GM18520 (cell line): ENCODE data around the gene SOCS6.
"Not testable (repeated sequence)": the region's sequence is repeated elsewhere in the genome, so short reads cannot be mapped to it uniquely, and the experiment has no call there.

Experiments used
- ATAC-seq: cut with Tn5 transposase; IDR thresholded peaks from one replicate; pipeline ENCODE4 v1.9.1; 2021; ENCODE audit not compliant: unreplicated experiment

SOCS6 gene

DNA sequence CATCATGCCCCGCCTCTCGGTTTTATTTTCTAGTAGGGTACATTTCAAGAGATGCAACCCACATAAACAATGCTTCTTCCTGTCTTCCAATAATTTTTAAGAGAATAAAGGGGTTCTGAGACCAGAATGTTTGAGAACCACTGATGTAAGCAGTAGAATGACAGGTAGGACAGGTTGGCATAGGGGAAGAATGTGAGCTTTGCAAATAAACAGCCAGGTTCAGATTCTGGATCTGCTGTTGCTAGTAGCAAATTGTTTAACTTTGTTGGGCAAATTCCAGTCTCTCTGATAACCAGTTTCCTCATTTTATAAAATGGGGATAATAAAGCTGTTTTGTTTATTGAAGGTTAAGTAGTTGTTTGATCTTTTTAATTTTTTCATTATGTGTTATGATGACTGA lies 32.8 kb downstream of the SOCS6 start:
- ATAC-seq = no peak

DNA sequence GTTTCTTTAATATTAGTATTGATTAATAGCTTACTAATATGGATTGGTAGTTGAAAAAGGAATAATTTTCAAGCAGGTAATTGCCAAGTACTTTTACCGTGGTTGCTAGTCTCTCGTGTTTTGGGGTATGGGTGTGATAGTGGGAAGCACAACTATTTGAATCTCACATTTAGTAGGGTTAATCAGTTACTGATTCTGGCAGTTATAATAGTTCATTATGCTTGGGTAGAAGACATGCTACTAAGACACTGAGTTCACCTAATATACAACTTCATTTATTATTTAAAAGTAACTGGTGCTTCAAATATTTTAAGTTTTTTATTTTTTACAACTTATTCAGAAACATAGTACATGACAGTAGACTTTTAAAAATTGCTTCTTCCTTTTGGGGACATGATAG lies 33.5 kb downstream of the SOCS6 start:
- no peak for ATAC-seq

GRCh38 chr18:70322928-70323327 lies 34.1 kb downstream of the SOCS6 start:
- ATAC-seq = no peak

DNA sequence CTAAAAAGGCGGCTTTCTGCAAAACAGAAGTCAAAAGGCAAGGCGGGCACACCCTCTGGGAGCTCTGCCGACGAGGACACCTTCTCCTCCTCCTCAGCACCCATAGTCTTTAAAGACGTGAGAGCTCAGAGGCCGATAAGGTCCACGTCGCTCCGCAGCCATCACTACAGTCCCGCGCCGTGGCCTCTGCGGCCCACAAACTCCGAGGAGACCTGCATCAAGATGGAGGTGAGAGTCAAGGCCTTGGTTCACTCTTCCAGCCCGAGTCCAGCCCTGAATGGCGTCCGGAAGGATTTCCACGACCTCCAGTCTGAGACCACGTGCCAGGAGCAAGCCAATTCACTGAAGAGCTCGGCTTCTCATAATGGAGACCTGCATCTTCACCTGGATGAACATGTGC lies 36.1 kb downstream of the SOCS6 start:
- ATAC-seq = no peak

DNA sequence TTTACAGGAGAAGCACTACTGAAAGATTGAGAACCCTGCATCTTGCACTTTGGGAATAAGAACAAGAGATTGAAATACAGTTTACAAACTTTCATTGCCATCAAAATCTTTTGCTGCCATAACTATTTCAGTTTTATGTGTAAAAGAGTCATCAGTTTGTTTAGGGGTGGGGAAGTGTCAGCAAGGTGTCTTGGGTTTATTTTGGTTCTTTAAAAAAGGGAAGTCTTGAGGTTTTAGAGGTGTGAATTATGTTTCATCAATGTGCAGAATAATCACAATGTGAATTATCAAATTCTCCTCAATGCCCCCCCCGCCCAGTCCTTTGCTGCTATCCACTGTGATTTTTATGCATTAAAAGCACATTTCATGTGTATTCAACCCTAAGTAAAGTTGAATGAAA lies 37.4 kb downstream of the SOCS6 start:
- no peak for ATAC-seq

GRCh38 chr18:70328169-70328568 lies 39.3 kb downstream of the SOCS6 start:
- no peak for ATAC-seq

DNA sequence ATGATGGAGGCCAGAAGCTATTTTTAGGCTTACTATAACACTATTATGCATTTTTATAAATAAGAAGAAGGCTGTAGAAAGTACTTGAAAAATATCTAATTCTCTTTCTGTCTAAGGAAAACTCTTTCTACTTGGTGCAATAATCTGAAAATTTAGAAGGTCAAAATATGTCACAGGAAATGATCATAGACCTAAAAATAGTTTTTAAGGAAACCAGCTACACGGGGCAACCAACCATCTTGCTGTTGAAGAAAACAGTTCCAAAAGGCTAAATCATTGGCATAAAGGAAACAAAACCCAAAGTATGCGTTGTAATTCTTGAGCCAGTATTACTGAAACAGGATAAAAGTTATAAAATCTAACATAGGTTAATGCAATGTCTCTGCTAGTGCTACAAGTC lies 40.2 kb downstream of the SOCS6 start:
- no peak for ATAC-seq

DNA sequence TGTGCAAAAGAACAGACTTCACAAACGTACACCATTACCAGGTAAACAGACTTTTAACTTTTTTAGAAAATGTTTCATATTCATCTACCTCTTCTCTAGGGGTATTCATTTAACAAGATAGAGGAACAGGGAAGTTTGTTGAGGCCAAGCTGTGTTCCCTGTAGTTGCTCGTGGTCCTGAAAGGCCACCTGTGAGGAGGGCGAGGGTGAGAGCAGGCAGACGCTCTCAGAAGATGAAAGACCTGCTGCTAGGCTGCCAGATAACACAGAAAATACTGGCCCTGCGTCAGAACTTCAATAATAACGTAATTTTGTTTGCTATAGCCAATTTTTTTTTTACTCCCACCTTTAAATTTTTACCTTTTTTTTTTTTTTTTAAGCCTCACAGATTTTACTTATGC lies 42.0 kb downstream of the SOCS6 start:
- ATAC-seq = no peak

GRCh38 chr18:70331456-70332097 lies 42.7 kb downstream of the SOCS6 start:
- ATAC-seq = no peak

DNA sequence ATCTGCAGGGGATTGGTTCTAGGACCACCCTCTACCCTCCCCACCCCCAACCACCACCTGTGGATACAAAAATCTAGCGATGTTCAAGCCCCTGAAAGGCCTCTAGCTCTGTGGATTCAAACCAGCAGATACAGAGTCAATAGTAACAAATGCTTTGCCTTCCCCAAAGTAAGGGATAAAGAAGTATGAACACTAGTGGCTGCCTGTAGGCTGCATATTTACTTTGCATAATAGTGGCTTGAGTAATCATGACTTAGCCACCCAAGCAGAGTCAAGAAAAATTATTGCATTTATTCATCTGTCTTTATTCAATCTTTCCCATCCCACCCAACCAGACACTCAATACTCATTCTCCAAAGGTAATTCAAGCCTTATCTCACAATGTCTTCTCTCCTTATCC lies 43.8 kb downstream of the SOCS6 start:
- no peak for ATAC-seq

DNA sequence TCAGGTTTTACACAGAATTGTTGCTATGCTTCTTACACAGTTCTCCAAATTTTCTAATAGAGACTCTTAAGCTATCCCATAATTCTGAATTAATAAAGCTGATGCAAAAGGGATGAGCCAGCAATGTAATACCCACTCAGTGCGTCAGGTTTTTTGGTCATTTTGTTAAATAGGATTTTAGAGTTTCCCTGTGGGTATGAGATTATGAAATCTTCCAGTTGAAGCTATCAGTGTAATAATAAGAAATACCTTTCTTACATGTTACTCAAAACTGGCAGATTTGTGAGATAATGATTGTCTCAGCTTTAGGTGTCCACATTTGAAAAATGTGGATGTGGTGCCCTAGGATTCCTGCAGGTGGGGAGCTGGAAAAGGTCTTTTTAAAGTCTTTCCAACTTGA lies 44.5 kb downstream of the SOCS6 start:
- ATAC-seq = no peak

- no peak for ATAC-seq
These were observed 44.9 kb downstream of the SOCS6 start for GRCh38 chr18:70333757-70334156.

- ATAC-seq = no peak
These were observed 45.4 kb downstream of the SOCS6 start for GRCh38 chr18:70334264-70334663.

DNA sequence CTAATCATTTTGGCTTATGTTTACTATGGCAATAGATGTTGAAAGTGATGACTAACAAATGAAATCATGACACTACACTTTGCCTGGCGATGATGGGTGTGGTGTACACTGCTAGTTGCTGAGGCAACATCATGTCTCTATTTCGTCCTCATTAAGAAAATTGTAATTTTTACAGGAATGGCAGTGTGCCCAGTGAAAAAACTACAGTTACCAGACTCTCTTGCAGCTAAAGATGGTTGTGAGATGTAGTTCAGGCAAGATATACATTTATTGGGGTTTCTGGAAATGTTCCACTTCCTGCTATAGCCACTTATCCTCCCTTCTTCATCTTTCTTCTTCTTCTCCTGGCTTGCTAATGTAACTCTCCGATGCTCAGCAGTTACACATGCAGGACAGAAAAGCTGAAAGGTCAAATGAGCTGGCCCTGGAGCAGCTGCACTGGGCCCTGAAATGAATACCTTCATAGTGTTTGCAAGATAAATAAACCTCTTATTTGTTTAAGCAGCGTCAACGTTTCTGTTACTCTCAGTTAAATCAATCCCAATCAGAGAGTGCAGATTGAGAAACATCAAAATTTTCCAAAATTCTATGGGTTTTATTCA lies 46.0 kb downstream of the SOCS6 start:
- ATAC-seq = no peak

- ATAC-seq = no peak
These were observed 47.3 kb downstream of the SOCS6 start for GRCh38 chr18:70335892-70336726.

DNA sequence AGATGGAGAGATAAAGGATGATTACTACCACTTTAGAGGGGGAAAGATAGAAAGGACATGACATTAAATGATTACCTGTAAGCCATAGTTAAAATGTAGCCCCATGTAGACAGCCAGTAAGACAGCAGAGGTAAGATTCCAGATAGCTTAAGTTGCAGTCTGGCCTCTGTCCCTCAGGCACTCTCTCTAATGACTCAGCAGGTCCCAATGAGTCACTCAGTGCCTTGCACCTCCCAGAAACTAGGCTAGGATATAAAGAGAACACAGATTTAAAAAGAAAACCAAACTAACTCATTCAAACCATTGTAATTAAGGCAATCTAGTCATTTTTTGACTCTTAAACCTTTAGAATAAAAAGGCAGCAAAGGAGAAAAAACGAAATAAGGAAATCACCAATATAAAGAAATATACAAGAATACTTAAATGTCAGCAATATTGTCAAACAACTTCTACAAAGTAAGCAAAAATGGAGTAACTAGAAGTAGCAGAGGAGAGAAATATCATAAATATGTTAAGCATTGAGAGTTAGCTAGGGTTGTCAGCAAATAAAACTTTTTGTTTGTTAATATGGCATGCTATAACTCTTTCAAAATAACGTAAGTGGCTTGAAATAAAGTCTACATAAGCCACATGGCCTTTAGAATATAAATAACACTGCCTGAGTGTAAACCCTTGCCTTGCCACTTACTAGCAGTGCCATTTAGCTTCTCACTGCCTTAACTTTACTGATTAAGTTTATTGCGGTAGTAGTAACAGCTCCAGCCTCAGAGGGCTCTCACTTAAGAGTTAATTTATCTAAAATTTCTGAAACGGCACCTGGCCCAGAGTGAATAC lies 48.5 kb downstream of the SOCS6 start:
- ATAC-seq = no peak

GRCh38 chr18:70338890-70339289 lies 50.0 kb downstream of the SOCS6 start:
- no peak for ATAC-seq

DNA sequence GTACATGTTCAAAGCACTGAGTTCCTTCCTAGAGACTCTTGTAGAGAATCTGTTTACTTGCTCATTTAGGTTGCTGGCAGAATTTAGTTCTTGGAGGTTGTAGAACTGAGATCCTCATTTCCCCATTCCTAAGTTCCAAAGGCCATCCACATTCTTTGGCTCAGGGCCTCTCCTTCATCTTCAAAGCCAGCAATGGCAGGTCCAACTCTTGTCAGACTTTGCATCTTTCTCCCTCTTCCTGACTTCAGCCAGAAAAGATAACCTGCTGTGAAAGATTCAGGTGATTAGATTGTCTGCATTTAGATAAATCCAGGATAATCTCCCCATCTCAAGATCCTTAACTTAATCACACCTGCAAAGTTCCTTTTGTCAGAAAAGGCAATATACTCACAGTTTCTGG lies 51.1 kb downstream of the SOCS6 start:
- no peak for ATAC-seq

- ATAC-seq = not testable (repeated sequence)
These were observed 59.6 kb downstream of the SOCS6 start for GRCh38 chr18:70348481-70348880.

GRCh38 chr18:70349316-70349715 lies 60.5 kb downstream of the SOCS6 start:
- no peak for ATAC-seq

DNA sequence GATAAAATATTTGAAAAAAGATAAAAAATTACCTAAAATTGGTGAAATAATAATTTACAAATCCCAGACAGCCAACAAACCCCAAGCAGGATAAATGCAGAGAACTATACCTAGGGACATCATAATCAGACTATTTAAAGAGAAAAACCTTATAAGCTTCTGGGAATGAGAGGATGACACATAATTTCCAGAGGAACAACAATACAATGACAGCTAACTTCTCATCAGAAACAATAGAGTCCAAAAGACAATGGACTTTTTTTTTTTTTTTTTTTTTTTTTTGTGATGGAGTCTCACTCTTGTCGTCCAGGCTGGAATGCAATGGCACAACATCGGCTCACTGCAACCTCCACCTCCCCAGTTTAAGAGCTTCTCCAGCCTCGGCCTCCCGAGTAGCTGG lies 65.2 kb downstream of the SOCS6 start:
- ATAC-seq = no peak
